Stimulated activated CD8-positive, alpha-beta memory T cell treated with anti-CD3 and anti-CD28 coated beads, Interleukin-2, amount 100 ng/mL, for 1 hour (primary cell): ENCODE data around the gene GABRQ.
"Not testable (repeated sequence)": the region's sequence is repeated elsewhere in the genome, so short reads cannot be mapped to it uniquely, and the experiment has no call there.

ENCODE experiments used
- DNase-seq, 2 donors: peaks; one replicate each; pipeline ENCODE4 v3.0.0-alpha.2; 2020; ENCODE audit warnings: low read depth in 2 of 2

Gene GABRQ

DNA sequence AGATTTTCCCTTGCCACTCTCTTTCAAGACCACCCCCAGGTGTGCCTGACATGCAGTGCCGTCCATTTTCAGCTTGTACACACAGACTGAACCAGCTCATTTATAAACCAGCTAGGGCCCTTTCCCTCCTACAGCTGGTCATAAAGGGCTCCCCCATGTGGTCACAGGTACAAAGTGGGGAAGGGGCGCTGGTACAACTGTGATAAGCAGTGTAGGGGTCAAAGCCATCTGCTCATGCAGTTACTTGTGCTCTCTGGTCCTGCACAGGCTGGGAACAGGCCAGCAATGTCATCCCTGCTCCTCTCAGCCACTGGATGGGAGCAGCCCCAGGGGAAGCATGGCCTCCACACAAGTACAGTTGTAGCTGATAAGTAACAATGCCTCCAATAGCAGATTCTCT lies 20.6 kb downstream of the GABRQ start:
- DNase-seq: no peak

DNA sequence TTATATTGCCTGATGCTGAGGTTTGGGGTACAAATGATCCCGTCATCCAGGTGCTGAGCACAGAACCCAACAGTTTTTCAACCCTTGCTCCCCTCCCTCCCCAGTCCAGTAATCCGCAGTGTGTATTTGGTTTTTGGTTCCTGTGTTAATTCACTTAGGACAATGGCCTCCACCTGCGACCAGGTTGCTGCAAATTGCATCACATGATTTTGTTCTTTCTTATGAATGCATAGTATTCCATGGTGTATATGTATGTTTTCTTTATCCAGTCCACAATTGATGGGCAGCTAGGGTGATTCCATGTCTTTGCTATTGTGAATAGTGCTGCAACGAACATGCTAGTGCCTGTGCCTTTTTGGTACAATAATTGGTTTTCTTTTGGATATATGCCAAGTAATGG lies 25.4 kb downstream of the GABRQ start:
- DNase-seq: no peak

DNA sequence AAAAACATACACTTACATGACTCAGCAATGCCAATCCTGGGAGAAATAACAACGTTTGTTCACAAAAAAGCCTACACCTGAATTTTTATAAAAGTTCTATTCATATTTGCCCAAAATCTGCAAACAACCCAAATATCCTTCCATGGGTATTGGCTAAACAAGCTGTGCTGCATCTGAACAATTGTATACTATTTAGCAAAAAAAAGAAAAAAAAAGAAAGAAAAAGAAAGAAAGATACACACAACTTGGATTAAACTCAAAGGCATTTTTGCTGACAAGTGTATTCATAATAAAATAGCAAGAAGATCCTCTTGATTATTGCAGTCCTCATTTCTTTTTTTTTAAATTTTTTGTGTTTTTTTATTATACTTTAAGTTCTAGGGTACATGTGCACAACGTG lies 36.4 kb downstream of the GABRQ start:
- DNase-seq: no peak

DNA sequence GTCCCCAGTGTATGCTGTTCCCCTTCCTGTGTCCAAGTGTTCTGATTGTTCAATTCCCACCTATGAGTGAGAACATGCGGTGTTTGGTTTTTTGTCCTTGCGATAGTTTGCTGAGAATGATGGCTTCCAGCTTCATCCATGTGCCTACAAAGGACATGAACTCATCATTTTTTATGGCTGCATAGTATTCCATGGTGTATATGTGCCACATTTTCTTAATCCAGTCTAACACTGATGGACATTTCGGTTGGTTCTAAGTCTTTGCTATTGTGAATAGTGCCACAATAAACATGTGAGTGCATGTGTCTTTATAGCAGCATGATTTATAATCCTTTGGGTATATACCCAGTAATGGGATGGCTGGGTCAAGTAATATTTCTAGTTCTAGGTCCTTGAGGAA lies 37.0 kb downstream of the GABRQ start:
- not testable (repeated sequence) for DNase-seq

DNA sequence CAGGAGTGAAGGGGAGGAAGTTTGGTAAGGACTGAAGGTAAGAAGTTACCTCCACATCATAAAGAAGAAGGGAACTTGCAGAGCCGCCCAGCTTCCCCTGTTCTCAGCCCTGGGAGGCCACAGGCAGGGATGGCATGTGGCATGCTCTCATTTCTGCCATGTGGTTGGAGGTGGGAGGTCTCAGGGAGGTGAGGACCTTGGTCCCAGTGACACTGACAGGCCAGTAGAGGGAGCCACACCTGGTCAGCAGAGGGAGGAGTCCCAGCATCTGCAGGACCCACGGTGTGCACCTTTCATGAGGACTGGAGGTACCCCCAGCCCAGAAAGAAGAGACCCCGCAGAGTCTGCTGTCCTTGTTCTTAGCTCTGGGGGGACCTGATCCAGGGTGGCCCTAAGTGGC lies 43.3 kb downstream of the GABRQ start:
- DNase-seq: not testable (repeated sequence)

DNA sequence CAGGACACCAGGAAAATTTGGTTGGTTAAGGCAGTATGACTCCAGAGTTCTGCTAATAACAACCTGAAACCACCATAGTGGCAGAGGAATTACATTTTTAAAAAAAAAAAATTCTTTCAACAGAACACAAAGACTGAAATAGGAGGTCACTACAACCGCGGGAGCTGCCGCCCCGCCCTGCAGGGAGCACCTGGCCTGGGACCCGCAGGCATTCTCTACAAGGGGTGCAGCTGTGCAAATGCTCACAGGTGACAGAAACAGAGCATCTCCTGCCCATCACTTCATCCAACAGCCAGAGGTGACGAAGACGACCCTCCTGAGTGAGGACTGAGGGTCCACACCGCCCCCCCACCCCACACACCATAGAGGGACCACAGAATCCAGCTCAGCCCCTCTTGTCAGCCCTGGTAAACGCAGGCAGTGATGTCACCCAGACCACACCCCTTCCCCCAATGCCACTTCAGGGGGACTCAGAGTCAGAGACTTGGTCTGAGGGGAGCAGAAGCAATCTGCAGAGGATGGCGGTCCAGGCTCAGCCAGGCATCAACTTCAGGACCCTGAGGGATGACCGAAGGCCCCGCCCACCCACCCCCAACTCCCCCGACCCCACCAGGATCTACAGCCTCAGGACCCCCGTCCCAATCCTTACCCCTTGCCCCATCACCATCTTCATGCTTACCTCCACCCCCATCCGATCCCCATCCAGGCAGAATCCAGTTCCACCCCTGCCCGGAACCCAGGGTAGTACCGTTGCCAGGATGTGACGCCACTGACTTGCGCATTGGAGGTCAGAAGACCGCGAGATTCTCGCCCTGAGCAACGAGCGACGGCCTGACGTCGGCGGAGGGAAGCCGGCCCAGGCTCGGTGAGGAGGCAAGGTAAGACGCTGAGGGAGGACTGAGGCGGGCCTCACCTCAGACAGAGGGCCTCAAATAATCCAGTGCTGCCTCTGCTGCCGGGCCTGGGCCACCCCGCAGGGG lies 60.5 kb downstream of the GABRQ start, which contains the start of gene MAGEA3:
Gene MAGEA3, plus strand, starts transcription at position 843 of the 980 bp plus-strand sequence. CDS start 2,039 bp downstream, outside the sequence.
- DNase-seq: not testable (repeated sequence)

DNA sequence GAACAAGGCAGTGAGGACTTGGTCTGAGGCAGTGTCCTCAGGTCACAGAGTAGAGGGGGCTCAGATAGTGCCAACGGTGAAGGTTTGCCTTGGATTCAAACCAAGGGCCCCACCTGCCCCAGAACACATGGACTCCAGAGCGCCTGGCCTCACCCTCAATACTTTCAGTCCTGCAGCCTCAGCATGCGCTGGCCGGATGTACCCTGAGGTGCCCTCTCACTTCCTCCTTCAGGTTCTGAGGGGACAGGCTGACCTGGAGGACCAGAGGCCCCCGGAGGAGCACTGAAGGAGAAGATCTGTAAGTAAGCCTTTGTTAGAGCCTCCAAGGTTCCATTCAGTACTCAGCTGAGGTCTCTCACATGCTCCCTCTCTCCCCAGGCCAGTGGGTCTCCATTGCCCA lies 62.7 kb downstream of the GABRQ start:
- not testable (repeated sequence) for DNase-seq

DNA sequence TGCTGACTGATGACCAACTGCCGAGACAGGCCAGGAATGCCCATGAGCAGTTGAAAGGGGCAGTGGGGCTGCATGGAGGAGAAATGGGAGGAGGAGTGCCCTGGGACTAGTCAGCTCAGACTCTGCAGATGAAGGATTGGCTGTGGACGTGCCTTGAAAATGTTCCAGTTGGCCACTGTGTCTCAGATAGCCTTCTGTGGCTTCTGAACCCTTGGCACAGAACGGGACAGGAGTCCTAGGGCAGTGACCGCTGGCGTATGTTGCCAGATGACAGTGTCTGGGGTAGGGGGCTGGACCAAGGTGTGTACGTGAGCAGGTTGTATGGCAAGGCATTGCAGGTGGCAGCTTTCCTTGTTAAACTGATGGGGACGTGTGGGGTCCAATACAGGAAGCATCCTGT lies 68.8 kb downstream of the GABRQ start:
- not testable (repeated sequence) for DNase-seq
